ENCODE results near the gene JARID2. TPM values are rescaled to one million over a fixed set of nuclear protein-coding genes. Genes with fewer than 3 reads are reported as not detected.
A peak's percentile ranks its signal among the peaks of the same experiment; 100 is the strongest.

The JARID2 gene
- total and polyA plus RNA-seq, 10 of the 15 experiments (the other 5 are each of a cell fraction or from before 2014, with no cell fraction given): 4.2 to 21.6 (median 11.7) TPM

DNA sequence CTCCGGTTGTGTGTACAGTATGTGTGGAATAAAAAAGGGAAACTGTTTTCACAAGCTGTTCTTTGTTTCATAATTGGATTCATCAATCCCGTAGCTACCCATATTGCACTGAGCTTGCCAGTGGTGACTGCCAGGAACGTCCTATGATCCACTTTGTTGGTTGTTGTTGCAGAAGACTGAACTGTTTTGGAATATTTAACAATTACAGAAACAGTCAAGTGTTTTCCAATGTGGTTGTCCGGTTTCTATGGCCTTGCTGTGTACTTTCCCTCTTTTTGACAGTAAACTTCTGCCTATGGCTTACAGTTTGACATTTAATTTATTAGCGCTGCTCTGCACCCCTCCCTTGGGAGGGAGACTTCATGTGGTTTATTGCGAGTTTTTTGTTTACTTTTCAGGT is 275.7 kb downstream of the JARID2 start (continued):
- TF ChIP-seq ZNF687 (IDR thresholded peaks at IDR 0.05): no peak
- TF ChIP-seq IKZF1 (conservative IDR thresholded peaks at IDR 0.05): no peak
- no peak for TF ChIP-seq SMARCA5 (IDR thresholded peaks at IDR 0.05)
- TF ChIP-seq FOS (IDR thresholded peaks at IDR 0.05; ENCODE audit: borderline replicate concordance, extremely low read depth, insufficient read length): no peak
- no peak for TF ChIP-seq SRF (IDR thresholded peaks at IDR 0.05; ENCODE audit: low read depth in 2 of 2, low read length in 2 of 2)

- in situ Hi-C loops (cut with MboI): no loop called here
- H3K4me2 ChIP-seq (ENCODE audit: control insufficient read depth, insufficient read depth): no peak overlapping the region
- RAD21 ChIA-PET (ENCODE audit: unreplicated experiment): interaction anchor here (0.8 to 2.3 kb wide), 4 partner anchors 93 to 683 kb away, joined by 3 to 11 read pairs (median 6); no protein-coding TSS in a partner anchor
- ATAC-seq: no peak
- CTCF ChIA-PET: interaction anchor here (0.6 to 6.0 kb wide), 5 partner anchors 28 to 684 kb away, joined by 3 to 50 read pairs (median 5); no protein-coding TSS in a partner anchor
- FAIRE-seq: no peak
- SMC1A ChIA-PET (ENCODE audit: uncharacterized antibody, unreplicated experiment): interaction anchor here (1.0 to 2.1 kb wide), 9 partner anchors 13 to 684 kb away, joined by 3 to 8 read pairs (median 4); no protein-coding TSS in a partner anchor
- H3K9ac ChIP-seq (ENCODE audit: control insufficient read depth, insufficient read depth, low read length): no peak overlapping the region
- H2AFZ ChIP-seq (ENCODE audit: control insufficient read depth, low read depth, low read length): no peak overlapping the region
- H3K79me2 ChIP-seq (ENCODE audit: control insufficient read depth, insufficient read depth, low read length): no peaks in the 10 kb centered on the region
- no peaks in the 10 kb centered on the region for H4K20me1 ChIP-seq (ENCODE audit: control insufficient read depth, insufficient read depth)
- H3K36me3 ChIP-seq (ENCODE audit: control insufficient read depth in 2 of 2, insufficient read depth in 2 of 2, low read length in 1 of 2): peaks cover 16 to 26% of the 10 kb centered on the region in 2 experiments
- no TSS peak for BruUV-seq (replicated peaks)
- no peaks in the 10 kb centered on the region for H3K9me3 ChIP-seq (replicated peaks; ENCODE audit: control insufficient read depth, insufficient read depth, low read length)
- no peaks in the 10 kb centered on the region for H3K4me1 ChIP-seq (ENCODE audit: control insufficient read depth, insufficient read depth, low read length)
- POLR2A ChIA-PET: no interaction called here
- TF ChIP-seq POLR2AphosphoS2 (IDR thresholded peaks at IDR 0.05; ENCODE audit: low read depth, low read length) (peak; percentile 12; the same call in 1 of the 2 replicates), RCOR1 (conservative IDR thresholded peaks at IDR 0.05; ENCODE audit: low read depth, low read length) (no peak)
- WGBS (ENCODE audit: insufficient coverage, insufficient replicate concordance, low lambda C conversion rate, missing lambda C conversion rate): 97% methylated on average over 9 of the region's 9 CpGs
- no peak overlapping the region for H3K27ac ChIP-seq (ENCODE audit: control insufficient read depth, insufficient read depth)
- DNase-seq (ENCODE audit: low read depth, low spot score): no peak
- intact Hi-C loops (cut with micrococcal nuclease; ENCODE audit: unreplicated experiment): no loop called here
- no peak overlapping the region for H3K4me3 ChIP-seq
- no peaks in the 10 kb centered on the region for H3K27me3 ChIP-seq (replicated peaks in 1 of 2; ENCODE audit: control insufficient read depth in 2 of 2, insufficient read depth in 2 of 2, low read length in 1 of 2)
Measured at GRCh38 chr6:15522026-15522425, 276.2 kb downstream of the JARID2 start.
